Liver (tissue), 3 donors: ENCODE data around the gene PAWR.

Experiments used
- CTCF ChIP-seq: fragments of 150-350 bp; IDR thresholded peaks from 2 replicates; pipeline ENCODE4 v1.5.1; 2017; ENCODE audit warnings: improper control_type of control experiment, low read depth, low read length; ENCODE audit not compliant: missing input control
- EGR1 ChIP-seq, 2 donors: IDR thresholded peaks; 2 replicates each; pipeline ENCODE4 v1.6.1; 2016 to 2018; ENCODE audit warnings: antibody characterized with exemption in 2 of 2, low read depth in 2 of 2
- FOXA1 ChIP-seq: IDR thresholded peaks from 2 replicates; pipeline ENCODE4 v1.6.1; 2016; ENCODE audit warnings: antibody characterized with exemption
- HNF4A ChIP-seq, 2 donors: conservative IDR thresholded peaks; 2 replicates each; pipeline ENCODE4 v1.6.1; 2016; ENCODE audit warnings: antibody characterized with exemption in 2 of 2, mild to moderate bottlenecking in 2 of 2
- HNF4G ChIP-seq: IDR thresholded peaks from 2 replicates; pipeline ENCODE4 v1.6.1; 2016; ENCODE audit warnings: antibody characterized with exemption
- RAD21 ChIP-seq, 2 donors: IDR thresholded peaks; 2 replicates each; pipeline ENCODE4 v1.6.1; 2016; ENCODE audit warnings: antibody characterized with exemption in 2 of 2, mild to moderate bottlenecking in 2 of 2
- REST ChIP-seq: IDR thresholded peaks from 2 replicates; pipeline ENCODE4 v1.6.1; 2016; ENCODE audit warnings: antibody characterized with exemption, mild to moderate bottlenecking
- SP1 ChIP-seq: IDR thresholded peaks from 2 replicates; pipeline ENCODE4 v1.6.1; 2018; ENCODE audit warnings: antibody characterized with exemption, mild to moderate bottlenecking
- TAF1 ChIP-seq: conservative IDR thresholded peaks from 2 replicates; pipeline ENCODE4 v1.6.1; 2016; ENCODE audit warnings: antibody characterized with exemption, mild to moderate bottlenecking
- ZBTB33 ChIP-seq: IDR thresholded peaks from 2 replicates; pipeline ENCODE4 v1.6.1; 2016; ENCODE audit warnings: antibody characterized with exemption
- donor health status: healthy.
- donor health status: healthy.

GRCh38 chr12:79710707-79711483 lies 20.1 kb upstream of the PAWR start:
- TF ChIP-seq CTCF = no peak
- TF ChIP-seq HNF4A (conservative IDR thresholded peaks at IDR 0.05) = no peak
- no peak for TF ChIP-seq HNF4G
- TF ChIP-seq FOXA1 = no peak
- no peak for TF ChIP-seq REST
- TF ChIP-seq TAF1 = no peak
- no peak for TF ChIP-seq EGR1 (IDR thresholded peaks at IDR 0.05; ENCODE audit: low read depth in 2 of 2)
- TF ChIP-seq SP1 = no peak
- TF ChIP-seq ZBTB33 = no peak
- TF ChIP-seq RAD21 (IDR thresholded peaks at IDR 0.05) = no peak
